ENCODE results near the gene ALDH1L2. TPM values are rescaled to one million over a fixed set of nuclear protein-coding genes. Genes with fewer than 3 reads are reported as not detected.

Gene ALDH1L2
- total RNA-seq, 2 experiments from 2014 or later, result 4.8 to 5.9 TPM

GRCh38 chr12:105069936-105070702 is 14.1 kb downstream of the ALDH1L2 start:
- H3K4me3 Mint-ChIP-seq, result no peak overlapping the region
- H3K27me3 Mint-ChIP-seq, result peaks cover 8% of the 10 kb centered on the region
- no peak overlapping the region for H3K27ac Mint-ChIP-seq
- no peaks in the 10 kb centered on the region for H3K9me3 Mint-ChIP-seq
- H3K36me3 Mint-ChIP-seq, result peaks cover 2% of the 10 kb centered on the region
- DNase-seq, result no peak
- H3K4me1 Mint-ChIP-seq, result no peaks in the 10 kb centered on the region

GRCh38 chr12:105067511-105068031 is 16.7 kb downstream of the ALDH1L2 start:
- Mint-ChIP-seq H3K36me3 (peaks cover 2% of the 10 kb centered on the region), H3K27me3 (peaks cover 12% of the 10 kb centered on the region), H3K9me3 (no peaks in the 10 kb centered on the region), H3K27ac (no peak overlapping the region), H3K4me3 (no peak overlapping the region), H3K4me1 (no peaks in the 10 kb centered on the region)
- no peak for DNase-seq

DNA sequence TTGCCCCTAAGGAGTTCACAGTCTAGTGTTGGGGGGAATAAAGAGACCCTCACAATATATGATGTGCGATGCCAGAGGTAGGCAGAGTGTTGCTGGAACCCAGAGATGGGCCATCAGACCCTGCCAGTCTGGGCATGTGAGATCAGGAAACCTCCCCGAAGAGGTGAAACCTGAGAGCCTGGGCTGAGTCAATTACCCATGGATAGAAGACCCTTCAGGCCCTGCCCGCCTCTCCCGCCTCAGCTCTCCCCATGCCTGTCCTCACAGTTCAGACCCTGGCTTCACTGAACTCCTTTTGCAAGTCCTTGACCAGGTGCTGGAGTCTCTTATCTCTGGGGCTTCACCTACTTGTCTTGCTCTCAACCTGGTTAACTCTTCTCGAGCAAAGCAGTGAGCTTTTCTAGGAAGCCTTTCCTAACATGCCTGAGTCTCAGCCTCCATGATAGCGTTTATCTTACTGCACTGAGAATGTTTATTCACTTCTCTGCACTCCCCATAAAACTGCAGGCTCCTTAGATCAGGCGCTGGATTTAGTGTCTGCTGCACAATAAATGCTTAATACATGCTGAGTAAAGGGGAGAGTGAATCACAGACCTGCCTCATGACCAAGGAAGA is 19.6 kb downstream of the ALDH1L2 start:
- Mint-ChIP-seq H3K9me3 (no peaks in the 10 kb centered on the region), H3K36me3 (peaks cover 2% of the 10 kb centered on the region), H3K27me3 (peaks cover 12% of the 10 kb centered on the region), H3K4me3 (no peak overlapping the region), H3K4me1 (no peaks in the 10 kb centered on the region), H3K27ac (no peak overlapping the region)
- no peak for DNase-seq

- Mint-ChIP-seq H3K4me1 (peaks cover 5% of the 10 kb centered on the region), H3K27me3 (peaks cover 9% of the 10 kb centered on the region), H3K9me3 (peaks cover 7% of the 10 kb centered on the region), H3K36me3 (peaks cover 8% of the 10 kb centered on the region), H3K27ac (no peak overlapping the region), H3K4me3 (no peak overlapping the region)
- DNase-seq, result no peak
These were observed 23.4 kb downstream of the ALDH1L2 start for GRCh38 chr12:105060715-105061378.

DNA sequence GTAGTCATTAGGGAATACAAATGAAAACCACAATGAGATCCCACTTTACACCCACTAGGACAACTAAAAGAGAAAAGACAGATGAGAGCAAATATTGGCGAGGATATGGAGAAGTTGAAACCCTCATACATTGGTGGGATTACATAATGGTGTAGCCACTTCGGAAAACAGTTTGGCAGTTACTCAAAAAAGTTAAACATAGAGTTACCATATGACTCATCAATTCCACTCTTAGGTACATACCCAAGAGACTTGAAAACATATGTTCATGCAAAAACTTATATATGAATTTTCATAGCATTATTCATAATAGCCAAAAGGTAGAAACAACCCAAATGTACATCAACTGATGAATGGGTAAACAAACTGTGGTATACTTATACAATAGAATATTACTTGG is 27.1 kb downstream of the ALDH1L2 start:
- H3K27ac Mint-ChIP-seq, result no peak overlapping the region
- peaks cover 13% of the 10 kb centered on the region for H3K36me3 Mint-ChIP-seq
- peaks cover 9% of the 10 kb centered on the region for H3K4me1 Mint-ChIP-seq
- DNase-seq, result no peak
- peaks cover 12% of the 10 kb centered on the region for H3K9me3 Mint-ChIP-seq
- no peak overlapping the region for H3K4me3 Mint-ChIP-seq
- H3K27me3 Mint-ChIP-seq, result no peaks in the 10 kb centered on the region

GRCh38 chr12:105053116-105053572 is 31.1 kb downstream of the ALDH1L2 start:
- peak; percentile 62 for DNase-seq
- Mint-ChIP-seq H3K27ac (no peak overlapping the region), H3K4me3 (no peak overlapping the region), H3K4me1 (peaks cover 8% of the 10 kb centered on the region), H3K36me3 (peaks cover 13% of the 10 kb centered on the region), H3K9me3 (peaks cover 12% of the 10 kb centered on the region), H3K27me3 (no peaks in the 10 kb centered on the region)

- Mint-ChIP-seq H3K4me3 (no peak overlapping the region), H3K4me1 (peaks cover 5% of the 10 kb centered on the region), H3K9me3 (peaks cover 11% of the 10 kb centered on the region), H3K27me3 (no peaks in the 10 kb centered on the region), H3K36me3 (peaks cover 17% of the 10 kb centered on the region), H3K27ac (no peak overlapping the region)
- DNase-seq, result no peak
These were observed 32.3 kb downstream of the ALDH1L2 start for GRCh38 chr12:105051981-105052380.

- Mint-ChIP-seq H3K27me3 (no peaks in the 10 kb centered on the region), H3K4me1 (peaks cover 4% of the 10 kb centered on the region), H3K4me3 (no peak overlapping the region)
These were observed 35.9 kb downstream of the ALDH1L2 start for GRCh38 chr12:105048315-105048714.

DNA sequence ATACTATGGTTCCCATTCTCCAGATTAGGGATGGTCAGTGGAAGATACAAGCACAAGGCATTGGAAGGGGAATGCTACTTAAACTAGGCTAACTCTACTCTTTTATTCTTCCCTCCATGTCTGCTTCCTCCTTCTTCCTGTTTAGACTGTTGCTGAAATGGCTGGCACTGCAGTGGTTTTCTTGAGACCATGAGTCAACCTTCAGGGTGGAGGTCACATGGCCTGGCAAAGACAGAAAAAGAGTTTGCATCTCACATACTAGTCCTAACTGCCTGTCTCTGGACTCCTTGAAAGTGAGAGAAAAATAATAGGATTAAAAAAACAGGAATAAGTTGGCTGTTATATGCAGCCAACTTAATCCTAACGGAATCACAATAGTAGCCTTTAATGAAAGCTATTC is 37.0 kb downstream of the ALDH1L2 start:
- Mint-ChIP-seq H3K36me3 (peaks cover 6% of the 10 kb centered on the region), H3K4me1 (no peaks in the 10 kb centered on the region), H3K9me3 (no peaks in the 10 kb centered on the region), H3K27ac (no peak overlapping the region), H3K27me3 (no peaks in the 10 kb centered on the region), H3K4me3 (no peak overlapping the region)
- no peak for DNase-seq

More at GRCh38 chr12:105048315-105048714, 35.9 kb downstream of the ALDH1L2 start:
- DNase-seq, result no peak
- Mint-ChIP-seq H3K9me3 (no peaks in the 10 kb centered on the region), H3K36me3 (peaks cover 6% of the 10 kb centered on the region), H3K27ac (no peak overlapping the region)

DNA sequence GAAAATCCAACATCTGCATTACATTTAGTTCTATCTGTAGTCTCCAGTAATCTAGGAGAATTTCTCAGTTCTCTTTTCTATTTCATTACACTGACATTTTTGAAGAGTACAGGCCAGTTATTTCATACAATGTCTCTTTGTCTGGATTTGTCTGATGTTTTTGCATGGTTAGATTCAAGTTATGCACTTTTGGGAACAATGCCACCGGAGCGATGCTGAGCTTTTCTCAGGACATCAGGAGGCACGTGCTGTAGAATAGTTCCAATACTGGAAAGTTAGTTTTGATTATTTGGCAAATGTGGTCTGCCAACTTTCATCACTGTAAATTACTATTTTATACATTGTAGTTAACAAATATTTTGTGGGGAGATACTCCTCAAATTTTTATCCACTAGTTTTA is 43.1 kb downstream of the ALDH1L2 start:
- no peak for DNase-seq
- Mint-ChIP-seq H3K27ac (no peak overlapping the region), H3K36me3 (peaks cover 9% of the 10 kb centered on the region), H3K27me3 (no peaks in the 10 kb centered on the region), H3K9me3 (no peaks in the 10 kb centered on the region), H3K4me1 (peaks cover 19% of the 10 kb centered on the region), H3K4me3 (no peak overlapping the region)

DNA sequence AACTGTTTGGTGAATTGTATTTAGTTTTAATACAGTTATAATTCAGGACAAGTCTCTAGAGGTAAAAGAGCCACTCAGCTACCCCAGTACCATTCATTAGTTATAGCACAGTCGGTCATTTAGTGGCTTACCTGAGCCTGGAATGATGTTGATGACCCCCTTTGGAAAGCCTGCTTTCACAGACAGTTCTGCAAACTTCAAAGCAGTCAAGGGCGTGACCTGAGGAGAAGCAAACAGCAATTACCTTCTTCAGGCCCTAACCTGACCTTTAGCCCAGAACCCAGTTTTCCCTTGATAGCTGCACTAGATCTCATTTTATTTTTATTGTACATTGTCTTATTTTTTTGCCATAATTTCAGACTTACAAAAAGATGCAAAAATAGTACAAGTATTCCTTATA is 43.8 kb downstream of the ALDH1L2 start:
- peaks cover 9% of the 10 kb centered on the region for H3K36me3 Mint-ChIP-seq
- no peaks in the 10 kb centered on the region for H3K9me3 Mint-ChIP-seq
- H3K4me3 Mint-ChIP-seq, result no peak overlapping the region
- no peak overlapping the region for H3K27ac Mint-ChIP-seq
- no peaks in the 10 kb centered on the region for H3K27me3 Mint-ChIP-seq
- DNase-seq, result no peak
- H3K4me1 Mint-ChIP-seq, result peaks cover 19% of the 10 kb centered on the region

GRCh38 chr12:105036937-105037649 is 47.2 kb downstream of the ALDH1L2 start:
- peaks cover 4% of the 10 kb centered on the region for H3K9me3 Mint-ChIP-seq
- peaks cover 38% of the 10 kb centered on the region for H3K4me1 Mint-ChIP-seq
- H3K27me3 Mint-ChIP-seq, result no peaks in the 10 kb centered on the region
- H3K4me3 Mint-ChIP-seq, result no peak overlapping the region
- no peak for DNase-seq
- H3K36me3 Mint-ChIP-seq, result peaks cover 20% of the 10 kb centered on the region
- peak overlapping the region; percentile 88 for H3K27ac Mint-ChIP-seq

DNA sequence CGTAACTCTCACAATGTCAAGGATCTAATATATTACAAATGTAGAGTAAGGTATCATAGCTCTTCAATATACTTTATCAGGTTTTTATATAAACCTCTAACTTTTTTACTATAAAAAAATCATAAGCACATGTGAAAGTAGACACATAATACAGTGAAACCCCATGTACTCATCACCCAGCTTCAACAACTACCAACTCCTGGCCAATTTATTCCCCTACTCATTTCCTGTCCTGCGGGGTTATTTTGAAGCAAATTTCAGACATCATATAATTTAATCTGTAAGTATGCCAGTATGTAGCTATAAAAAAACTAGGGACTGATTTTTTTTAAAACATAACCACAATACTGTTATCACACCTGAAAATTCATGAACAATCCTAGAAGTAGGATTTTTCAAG is 50.4 kb downstream of the ALDH1L2 start:
- H3K4me3 Mint-ChIP-seq, result no peak overlapping the region
- H3K9me3 Mint-ChIP-seq, result peaks cover 10% of the 10 kb centered on the region
- H3K27ac Mint-ChIP-seq, result peak overlapping the region; percentile 87
- no peak for DNase-seq
- H3K4me1 Mint-ChIP-seq, result peaks cover 48% of the 10 kb centered on the region
- H3K36me3 Mint-ChIP-seq, result peaks cover 27% of the 10 kb centered on the region
- no peaks in the 10 kb centered on the region for H3K27me3 Mint-ChIP-seq

- no peak for DNase-seq
- H3K4me1 Mint-ChIP-seq, result peaks cover 42% of the 10 kb centered on the region
- no peaks in the 10 kb centered on the region for H3K27me3 Mint-ChIP-seq
- peak overlapping the region; percentile 87 for H3K27ac Mint-ChIP-seq
- no peak overlapping the region for H3K4me3 Mint-ChIP-seq
- H3K9me3 Mint-ChIP-seq, result peaks cover 10% of the 10 kb centered on the region
- H3K36me3 Mint-ChIP-seq, result peaks cover 21% of the 10 kb centered on the region
These were observed 51.4 kb downstream of the ALDH1L2 start for GRCh38 chr12:105032703-105033357.

All from activated naive CD8-positive, alpha-beta T cell treated with anti-CD3 and anti-CD28 coated beads for 36 hours (primary cell).